H1 (cell line): ENCODE data around the gene FGF11.

Experiments used
- CTCF ChIP-seq, 3 experiments: IDR thresholded peaks; 1 replicate in 2 of 3; 2 replicates in 1 of 3; pipeline versions ENCODE4 v1.5.1 to v1.6.1; 2011; ENCODE audit warnings: low read length in 3 of 3, mild to moderate bottlenecking in 3 of 3, inconsistent platforms in 2 of 3, low read depth in 1 of 3, moderate library complexity in 1 of 3; ENCODE audit not compliant: insufficient read depth in 1 of 3; ENCODE audit errors: control extremely low read depth in 1 of 3
- EP300 ChIP-seq, 2 experiments: IDR thresholded peaks; 1 replicate in 1 of 2; 2 replicates in 1 of 2; pipeline ENCODE4 v1.6.1; 2011 to 2012; ENCODE audit warnings: low read depth in 2 of 2, low read length in 2 of 2, mild to moderate bottlenecking in 2 of 2, borderline replicate concordance in 1 of 2, inconsistent platforms in 1 of 2, moderate library complexity in 1 of 2
- MAX ChIP-seq: IDR thresholded peaks from 2 replicates; pipeline ENCODE4 v1.6.1; 2012; ENCODE audit warnings: inconsistent platforms
- YY1 ChIP-seq: IDR thresholded peaks from 2 replicates; pipeline ENCODE4 v1.6.1; 2011; ENCODE audit warnings: low read depth, mild to moderate bottlenecking, low read length

GRCh38 chr17:7429722-7430121 lies 9.6 kb upstream of the FGF11 start:
- TF ChIP-seq MAX: no peak
- TF ChIP-seq YY1: no peak
- no peak for TF ChIP-seq CTCF (IDR thresholded peaks at IDR 0.05; ENCODE audit: control extremely low read depth in 1 of 3, insufficient read depth in 1 of 3, low read depth in 1 of 3, low read length in 3 of 3)
- TF ChIP-seq EP300 (IDR thresholded peaks at IDR 0.05; ENCODE audit: borderline replicate concordance in 1 of 2, low read depth in 2 of 2, low read length in 2 of 2): no peak
